ENCODE measurements around the gene SEPTIN5.

SEPTIN5 gene

DNA sequence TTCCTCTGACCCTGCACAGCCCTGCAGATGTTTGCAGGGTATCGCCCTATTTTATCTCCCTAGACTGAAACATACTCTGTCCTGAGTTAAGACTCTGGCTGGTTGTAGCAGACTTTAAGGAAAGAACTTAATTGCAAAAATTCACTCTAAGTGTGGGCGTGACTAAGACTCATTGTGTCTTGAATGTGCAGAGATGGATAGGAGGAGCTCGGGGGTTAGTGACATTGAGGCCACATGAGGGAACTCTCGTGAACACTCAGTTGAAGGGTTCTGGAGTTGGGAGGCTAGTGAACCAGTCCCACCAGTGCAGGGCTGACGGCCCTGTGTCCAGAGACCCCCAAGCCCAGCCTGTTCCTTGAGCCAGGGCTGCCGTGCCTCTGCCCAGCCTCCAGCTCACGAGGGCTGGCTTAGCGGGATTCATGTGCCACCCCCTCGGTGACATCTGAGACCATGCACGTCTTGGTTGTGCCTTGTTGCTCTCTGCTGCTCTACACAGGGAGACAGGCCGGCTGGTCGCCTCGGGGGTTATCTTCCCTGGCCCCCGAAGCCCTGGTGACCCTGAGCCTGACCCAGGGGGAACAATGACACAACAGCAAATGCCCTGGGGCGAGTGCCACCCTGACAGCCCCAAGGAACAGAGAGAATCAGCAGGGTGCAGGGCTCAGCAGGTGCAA lies 34.8 kb downstream of the SEPTIN5 start:
- TF ChIP-seq, protein P1, sequence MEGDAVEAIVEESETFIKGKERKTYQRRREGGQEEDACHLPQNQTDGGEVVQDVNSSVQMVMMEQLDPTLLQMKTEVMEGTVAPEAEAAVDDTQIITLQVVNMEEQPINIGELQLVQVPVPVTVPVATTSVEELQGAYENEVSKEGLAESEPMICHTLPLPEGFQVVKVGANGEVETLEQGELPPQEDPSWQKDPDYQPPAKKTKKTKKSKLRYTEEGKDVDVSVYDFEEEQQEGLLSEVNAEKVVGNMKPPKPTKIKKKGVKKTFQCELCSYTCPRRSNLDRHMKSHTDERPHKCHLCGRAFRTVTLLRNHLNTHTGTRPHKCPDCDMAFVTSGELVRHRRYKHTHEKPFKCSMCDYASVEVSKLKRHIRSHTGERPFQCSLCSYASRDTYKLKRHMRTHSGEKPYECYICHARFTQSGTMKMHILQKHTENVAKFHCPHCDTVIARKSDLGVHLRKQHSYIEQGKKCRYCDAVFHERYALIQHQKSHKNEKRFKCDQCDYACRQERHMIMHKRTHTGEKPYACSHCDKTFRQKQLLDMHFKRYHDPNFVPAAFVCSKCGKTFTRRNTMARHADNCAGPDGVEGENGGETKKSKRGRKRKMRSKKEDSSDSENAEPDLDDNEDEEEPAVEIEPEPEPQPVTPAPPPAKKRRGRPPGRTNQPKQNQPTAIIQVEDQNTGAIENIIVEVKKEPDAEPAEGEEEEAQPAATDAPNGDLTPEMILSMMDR (IDR thresholded peaks at IDR 0.05; ENCODE audit: low read depth, low read length), result no peak
- H3K9me3 ChIP-seq (ENCODE audit: severe bottlenecking), result no peaks in the 10 kb centered on the region
- no peaks in the 10 kb centered on the region for H3K27me3 ChIP-seq (ENCODE audit: insufficient read depth, low read depth, severe bottlenecking)
- no peak overlapping the region for H3K4me3 ChIP-seq (ENCODE audit: low read depth, low read length)
- H3K27ac ChIP-seq, result no peak overlapping the region
- DNase-seq, result no peak
- H3K36me3 ChIP-seq, result no peaks in the 10 kb centered on the region

DNA sequence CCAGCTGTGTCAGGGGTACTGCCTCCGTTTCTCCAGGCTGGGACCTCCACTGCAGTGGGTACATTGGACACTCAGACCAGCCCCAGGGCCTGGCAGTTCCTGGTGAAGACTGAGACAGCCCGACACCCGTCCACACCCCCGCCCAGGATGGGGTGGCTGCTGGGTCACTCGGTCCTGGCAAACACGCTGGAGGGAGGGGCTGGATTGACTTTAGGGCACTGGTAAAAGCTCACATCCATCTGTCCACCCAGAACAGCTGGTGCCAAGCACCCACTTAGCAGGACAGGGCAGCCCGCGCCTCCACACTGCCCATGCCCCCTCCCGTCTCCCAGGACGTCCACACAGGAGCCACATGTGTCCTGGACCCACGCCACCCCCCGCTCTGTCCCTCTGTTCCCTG lies 35.6 kb downstream of the SEPTIN5 start:
- H3K36me3 ChIP-seq, result no peaks in the 10 kb centered on the region
- H3K27ac ChIP-seq, result no peak overlapping the region
- TF ChIP-seq, protein P1 (IDR thresholded peaks at IDR 0.05; ENCODE audit: low read depth, low read length), result no peak
- DNase-seq, result no peak
- H3K27me3 ChIP-seq (ENCODE audit: insufficient read depth, low read depth, severe bottlenecking), result no peaks in the 10 kb centered on the region
- no peak overlapping the region for H3K4me3 ChIP-seq (ENCODE audit: low read depth, low read length)
- H3K9me3 ChIP-seq (ENCODE audit: severe bottlenecking), result no peaks in the 10 kb centered on the region

DNA sequence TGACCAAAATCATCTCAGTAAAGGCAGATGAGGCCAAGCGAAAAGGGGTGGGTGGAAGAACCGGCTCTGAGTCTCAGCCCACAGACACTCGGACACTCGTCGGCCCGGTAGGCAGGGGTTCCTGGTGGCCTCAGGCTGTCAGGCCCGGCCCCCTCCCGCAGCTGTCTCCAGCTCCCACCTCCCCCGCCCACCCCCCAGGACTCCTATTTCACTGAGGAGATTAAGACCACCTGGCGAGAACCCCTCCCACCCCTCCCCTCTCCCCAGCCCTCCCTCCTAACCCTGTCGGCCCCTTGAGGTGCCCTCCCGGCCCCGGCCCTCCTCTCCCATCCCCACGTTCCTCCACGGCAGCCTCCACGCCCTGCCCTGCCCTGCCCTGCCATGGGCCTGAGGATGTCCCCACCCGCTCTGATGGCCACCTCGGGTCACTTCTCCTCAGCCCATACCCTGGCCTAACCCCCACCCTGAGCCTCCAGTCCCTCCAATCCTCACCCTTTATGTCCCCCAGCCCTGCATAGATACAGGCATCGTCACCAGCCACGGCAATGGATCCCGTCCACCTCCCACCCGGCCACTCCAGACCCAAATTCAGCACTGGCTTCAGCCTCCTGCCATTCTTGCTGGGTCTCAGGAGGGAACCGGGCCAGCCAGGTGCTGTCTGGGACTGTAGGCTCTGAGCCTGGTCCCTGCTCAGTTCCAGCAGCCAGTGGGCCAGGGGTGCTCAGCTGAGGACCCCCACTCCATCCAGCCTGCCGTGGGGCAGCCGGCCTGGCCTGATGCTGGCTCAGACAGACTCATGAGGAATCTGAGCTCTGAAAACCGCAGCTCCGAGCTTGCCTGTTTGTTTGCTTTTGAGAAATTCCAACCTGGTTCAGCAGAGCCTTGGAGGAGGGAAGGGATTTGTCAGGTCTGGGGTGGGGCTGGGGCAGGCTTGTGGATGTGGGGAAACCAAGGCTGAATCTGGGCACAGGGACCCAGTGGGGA lies 36.5 kb downstream of the SEPTIN5 start:
- TF ChIP-seq, protein P1 (IDR thresholded peaks at IDR 0.05; ENCODE audit: low read depth, low read length), result no peak
- Histone ChIP-seq H3K4me3 (ENCODE audit: low read depth, low read length) (no peak overlapping the region), H3K36me3 (no peaks in the 10 kb centered on the region), H3K27me3 (ENCODE audit: insufficient read depth, low read depth, severe bottlenecking) (no peaks in the 10 kb centered on the region), H3K27ac (no peak overlapping the region), H3K9me3 (ENCODE audit: severe bottlenecking) (no peaks in the 10 kb centered on the region)
- no peak for DNase-seq

DNA sequence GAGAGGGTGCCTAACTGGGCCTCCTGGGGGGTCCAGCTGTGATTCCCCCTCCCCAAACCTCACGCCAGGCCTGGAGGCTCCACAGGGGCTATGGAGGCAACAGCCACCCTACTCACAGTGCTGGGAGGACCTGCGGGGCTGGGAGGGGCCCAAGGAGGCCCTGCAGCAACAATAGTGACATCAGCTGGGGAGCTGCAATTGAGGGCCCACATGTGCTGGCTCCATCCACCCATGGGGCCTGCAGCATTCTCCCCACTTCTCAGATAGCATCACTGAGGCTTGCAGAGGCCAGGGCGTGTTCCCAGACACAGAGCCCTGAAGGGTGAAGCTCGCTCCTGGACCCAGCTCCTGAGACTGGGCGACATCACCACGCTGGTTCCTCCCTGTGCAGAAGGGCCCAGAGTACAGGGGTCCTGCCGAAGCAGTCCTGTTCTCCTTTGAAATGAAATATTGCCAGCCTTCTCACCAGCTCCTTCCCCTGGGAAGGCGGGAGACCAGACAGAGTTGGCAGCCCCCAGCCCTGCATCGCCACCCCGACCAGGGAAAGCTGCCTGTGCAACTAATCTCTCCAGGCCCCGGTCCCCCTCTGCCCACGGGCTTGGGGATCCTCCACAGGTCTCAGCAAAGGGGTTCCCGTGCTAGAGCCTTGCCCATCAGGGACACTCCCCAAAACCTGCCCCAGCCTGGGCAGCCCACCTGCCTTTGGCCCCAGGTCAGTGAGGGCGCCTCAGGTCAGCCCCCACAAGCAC lies 37.4 kb downstream of the SEPTIN5 start:
- TF ChIP-seq, protein P1 (IDR thresholded peaks at IDR 0.05; ENCODE audit: low read depth, low read length), result no peak
- H3K27ac ChIP-seq, result no peak overlapping the region
- H3K9me3 ChIP-seq (ENCODE audit: severe bottlenecking), result no peaks in the 10 kb centered on the region
- no peaks in the 10 kb centered on the region for H3K36me3 ChIP-seq
- no peak overlapping the region for H3K4me3 ChIP-seq (ENCODE audit: low read depth, low read length)
- no peak for DNase-seq
- H3K27me3 ChIP-seq (ENCODE audit: insufficient read depth, low read depth, severe bottlenecking), result no peaks in the 10 kb centered on the region

DNA sequence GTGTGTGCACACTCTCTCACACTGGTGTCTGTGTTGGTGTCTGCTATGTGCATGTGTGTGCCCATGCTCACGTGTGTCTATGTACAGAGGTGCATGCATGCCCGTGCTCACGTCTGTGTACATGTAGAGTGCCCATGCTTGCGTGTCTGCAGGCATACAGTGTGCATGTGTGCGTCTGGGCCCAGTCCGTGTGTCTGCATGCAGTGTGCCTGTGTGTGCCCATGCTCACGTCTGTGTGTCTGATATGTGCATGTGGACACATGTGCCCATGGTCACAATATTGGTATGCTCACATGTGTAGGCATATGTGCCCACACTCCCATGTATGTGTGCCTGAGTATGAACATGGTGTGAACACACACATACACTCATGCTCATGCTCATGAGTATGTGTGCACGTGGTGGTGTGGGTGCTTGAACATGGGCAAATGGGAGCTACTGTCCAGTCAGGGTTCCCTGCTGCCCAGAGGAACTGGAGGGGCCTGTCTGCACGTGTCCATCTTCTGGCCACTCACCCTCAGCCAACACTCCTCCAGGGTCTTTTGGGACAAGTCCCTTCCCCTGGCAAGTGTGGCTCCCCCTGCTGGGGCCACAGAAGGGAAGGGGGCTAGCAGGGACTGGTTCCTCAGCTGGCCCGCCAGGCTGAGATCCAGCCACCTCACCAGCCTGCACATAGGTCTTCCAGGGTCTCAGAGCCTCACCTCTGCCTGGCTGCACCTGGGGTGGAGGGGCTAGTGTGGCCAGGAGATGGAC lies 39.0 kb downstream of the SEPTIN5 start:
- DNase-seq, result no peak
- H3K36me3 ChIP-seq, result no peaks in the 10 kb centered on the region
- H3K27ac ChIP-seq, result no peak overlapping the region
- TF ChIP-seq, protein P1 (IDR thresholded peaks at IDR 0.05; ENCODE audit: low read depth, low read length), result peak; percentile 58
- H3K27me3 ChIP-seq (ENCODE audit: insufficient read depth, low read depth, severe bottlenecking), result no peaks in the 10 kb centered on the region
- H3K4me3 ChIP-seq (ENCODE audit: low read depth, low read length), result no peak overlapping the region
- no peaks in the 10 kb centered on the region for H3K9me3 ChIP-seq (ENCODE audit: severe bottlenecking)
